H1 (cell line): ENCODE measurements around the gene ZNF644. TPM values are rescaled to one million over a fixed set of nuclear protein-coding genes. Genes with fewer than 3 reads are reported as not detected.

ENCODE experiments used
- ASH2L ChIP-seq: fragments of 200-600, 300-600 bp; sonication (generic); IDR thresholded peaks from one replicate; pipeline ENCODE4 v1.7.1; 2017; ENCODE audit warnings: low read length
- ATF3 ChIP-seq: IDR thresholded peaks from 2 replicates; pipeline ENCODE4 v1.6.1; 2011; ENCODE audit warnings: low read depth, mild to moderate bottlenecking, low read length; ENCODE audit not compliant: insufficient read depth
- BACH1 ChIP-seq: IDR thresholded peaks from 2 replicates; pipeline ENCODE4 v1.6.1; 2012; ENCODE audit warnings: low read length, improper control_type of control experiment
- BRCA1 ChIP-seq: IDR thresholded peaks from 2 replicates; pipeline ENCODE4 v1.6.1; 2012; ENCODE audit warnings: low read depth, low read length, improper control_type of control experiment
- CTBP2 ChIP-seq: IDR thresholded peaks from 2 replicates; pipeline ENCODE4 v1.7.0; 2011; ENCODE audit warnings: borderline replicate concordance, mild to moderate bottlenecking, moderate library complexity, mixed read lengths, low read length; ENCODE audit not compliant: insufficient read depth, insufficient read length
- JUND ChIP-seq: IDR thresholded peaks from 2 replicates; pipeline ENCODE4 v1.6.1; 2011; ENCODE audit warnings: mild to moderate bottlenecking, improper control_type of control experiment, low read length
- MAFK ChIP-seq: IDR thresholded peaks from 2 replicates; pipeline ENCODE4 v1.6.1; 2012; ENCODE audit warnings: low read depth, mild to moderate bottlenecking, improper control_type of control experiment, low read length
- PHF8 ChIP-seq: fragments of 200-600 bp; sonication (generic); conservative IDR thresholded peaks from 2 replicates; pipeline ENCODE4 v1.7.1; 2012; ENCODE audit warnings: low read depth, mild to moderate bottlenecking, inconsistent platforms, low read length, moderate library complexity
- RBBP5 ChIP-seq: IDR thresholded peaks from 2 replicates; pipeline ENCODE4 v1.7.1; 2012; ENCODE audit warnings: low read depth, mild to moderate bottlenecking, inconsistent platforms, low read length, moderate library complexity, borderline replicate concordance
- SAP30 ChIP-seq: fragments of 300-600 bp; sonication (generic); IDR thresholded peaks from 2 replicates; pipeline ENCODE4 v1.7.1; 2012; ENCODE audit warnings: low read length, moderate library complexity, mild to moderate bottlenecking, inconsistent platforms; ENCODE audit not compliant: insufficient read depth, insufficient replicate concordance
- TAF1 ChIP-seq: IDR thresholded peaks from 2 replicates; pipeline ENCODE4 v1.6.1; 2011; ENCODE audit warnings: mild to moderate bottlenecking, low read depth, low read length
- polyA plus RNA-seq, 7 experiments: library from polyadenylated mRNA; depleted of rRNA in 3 of 7; stranded (reverse) in 5 of 7; unstranded in 2 of 7; fragments of >200 nt in 5 of 7; fragments of 200-250 nt in 2 of 7; gene quantifications; 1 replicate in 5 of 7; 2 replicates in 1 of 7; 4 replicates in 1 of 7; pipeline versions ENCODE4 v1.2.1 to v1.2.3, GENCODE V29; 2011 to 2013; ENCODE audit warnings: missing spikeins in 2 of 7, mixed read lengths in 2 of 7
- total RNA-seq: library from RNA; stranded (reverse); fragmentation: NEBNext Ultra II Directional; extraction: Animal tissue kit (Norgen Biotek cat#: 25700); gene quantifications from 2 replicates; pipeline ENCODE4 v1.2.1, GENCODE V29; 2021

Gene ZNF644
- total and polyA plus RNA-seq, 2 of the 8 experiments (the other 6 are each of a cell fraction or from before 2014, with no cell fraction given): 14.5 to 93.5 TPM

- TF ChIP-seq SAP30: no peak
- TF ChIP-seq CTBP2: peak; percentile 70
- 0 out of 2 replicates have a peak, but pooled peaks have one; percentile 56 for TF ChIP-seq RBBP5
- no peak for TF ChIP-seq ATF3
- TF ChIP-seq BACH1: no peak
- peak; percentile 83 for TF ChIP-seq TAF1
- no peak for TF ChIP-seq MAFK
- TF ChIP-seq ASH2L: peak; percentile 33
- TF ChIP-seq JUND: 0 out of 2 replicates have a peak, but pooled peaks have one; percentile 37
- TF ChIP-seq PHF8: peak; percentile 71
- peak; percentile 18; the same call in 1 of the 2 replicates for TF ChIP-seq BRCA1
Measured at GRCh38 chr1:91021686-91022517, at the start of gene ZNF644 (continued).
